HG03460 (cell line): ENCODE results near the gene BORCS5.
"Not testable (repeated sequence)": the region's sequence is repeated elsewhere in the genome, so short reads cannot be mapped to it uniquely, and the experiment has no call there.

Source experiments
- ATAC-seq: cut with Tn5 transposase; IDR thresholded peaks from one replicate; pipeline ENCODE4 v1.9.1; 2021; ENCODE audit not compliant: unreplicated experiment

The BORCS5 gene

DNA sequence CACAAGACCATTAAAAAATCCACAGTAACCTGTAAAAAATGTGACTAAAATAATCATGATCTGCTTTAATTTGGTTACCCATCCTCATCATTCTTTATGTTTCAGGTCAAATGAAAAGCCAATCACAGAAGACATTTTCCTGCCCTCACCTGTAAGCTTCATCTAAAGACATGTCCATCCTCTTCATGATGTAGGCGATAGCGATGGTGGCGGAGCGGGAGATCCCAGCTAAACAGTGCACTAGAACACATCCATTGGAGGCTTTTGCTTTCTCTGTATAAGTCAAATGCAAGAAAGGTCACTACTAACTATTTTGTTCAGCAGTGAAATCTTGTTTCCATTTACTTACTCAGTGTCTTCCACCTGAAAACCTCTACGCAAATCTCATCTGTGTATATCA is 123.2 kb downstream of the BORCS5 start:
- no peak for ATAC-seq

DNA sequence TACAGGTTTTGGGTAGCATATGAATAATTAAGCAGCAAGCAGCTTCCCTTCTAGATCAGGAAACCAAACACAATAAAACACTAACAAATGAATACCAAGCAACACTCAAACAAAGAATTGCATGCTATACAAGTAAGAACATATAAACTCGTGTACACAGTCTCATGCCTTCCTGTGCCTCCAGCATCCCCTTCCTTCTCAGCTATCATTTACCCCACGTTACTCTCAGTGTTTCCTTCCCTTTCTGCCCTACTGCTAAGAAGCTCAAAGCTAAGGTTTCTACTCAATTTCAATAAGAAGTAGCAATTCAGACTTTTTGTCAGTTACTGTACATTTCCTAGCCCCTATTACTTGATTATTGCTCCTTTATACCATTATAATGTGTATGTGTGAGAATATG is 124.8 kb downstream of the BORCS5 start:
- ATAC-seq, result no peak

DNA sequence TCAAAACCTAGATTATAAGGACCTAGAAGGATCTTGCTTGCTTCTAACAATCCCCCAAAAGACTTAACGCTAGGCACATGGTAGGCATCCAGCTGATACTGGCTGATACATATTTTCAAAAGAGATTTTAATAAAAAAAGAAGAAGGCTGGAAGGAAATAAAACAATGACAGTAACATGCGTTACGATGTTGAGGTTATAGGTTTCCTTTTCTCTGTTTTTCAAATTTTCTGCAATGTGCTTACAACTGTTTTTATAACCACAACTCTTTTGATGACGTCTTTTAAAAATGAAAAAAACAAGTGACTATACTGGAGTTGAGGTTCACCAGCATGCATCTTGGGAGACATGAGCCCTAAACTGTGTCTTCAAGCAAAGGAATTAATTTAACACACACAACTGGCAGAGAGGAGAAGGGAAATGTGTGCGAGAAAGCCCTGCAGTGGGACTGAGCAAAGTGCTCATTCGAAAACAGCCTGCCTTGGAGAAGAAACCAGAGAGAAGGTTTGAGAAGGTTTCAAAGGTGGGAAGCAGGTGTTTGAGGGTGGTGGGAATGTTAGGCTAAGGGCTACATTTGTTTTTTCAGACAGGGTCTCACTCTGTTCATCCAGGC is 125.4 kb downstream of the BORCS5 start:
- ATAC-seq, result no peak

DNA sequence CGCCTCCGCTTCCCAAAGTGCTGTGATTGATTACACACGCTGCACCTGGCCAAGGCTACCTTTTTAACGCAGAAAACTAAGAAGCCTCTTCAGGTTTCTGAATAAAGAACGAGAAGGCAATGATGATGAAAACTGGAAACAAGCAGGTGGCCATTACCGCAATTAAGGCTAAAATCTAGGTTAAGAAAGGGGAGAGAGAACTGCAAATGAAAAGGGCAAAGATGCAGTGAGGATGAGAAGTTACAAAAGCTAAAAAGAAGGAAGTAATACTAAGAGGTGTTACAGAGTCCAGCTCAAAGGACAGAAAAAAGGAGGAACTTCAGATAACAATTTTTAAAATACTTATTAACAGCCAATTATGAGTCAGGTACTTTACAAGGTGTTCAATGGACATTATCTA is 126.1 kb downstream of the BORCS5 start:
- ATAC-seq, result no peak

DNA sequence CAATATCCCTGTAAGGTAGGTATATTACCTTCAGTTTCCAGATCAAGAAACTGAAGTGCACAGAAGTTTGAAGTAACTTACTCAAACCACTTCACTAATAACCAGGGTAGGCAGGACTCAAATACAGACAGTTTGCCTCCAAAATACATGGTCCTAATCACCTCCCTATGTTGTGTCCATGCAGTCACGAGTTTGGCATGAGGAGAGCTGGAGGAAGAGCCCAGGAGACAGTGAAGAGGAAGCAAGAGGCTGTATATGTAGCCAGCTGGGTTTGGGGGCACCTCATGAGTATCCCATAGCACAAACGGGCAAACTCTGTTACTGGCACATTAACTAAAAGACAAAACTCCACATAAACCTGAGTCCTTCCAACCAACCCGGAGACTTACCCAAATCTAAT is 126.6 kb downstream of the BORCS5 start:
- no peak for ATAC-seq

DNA sequence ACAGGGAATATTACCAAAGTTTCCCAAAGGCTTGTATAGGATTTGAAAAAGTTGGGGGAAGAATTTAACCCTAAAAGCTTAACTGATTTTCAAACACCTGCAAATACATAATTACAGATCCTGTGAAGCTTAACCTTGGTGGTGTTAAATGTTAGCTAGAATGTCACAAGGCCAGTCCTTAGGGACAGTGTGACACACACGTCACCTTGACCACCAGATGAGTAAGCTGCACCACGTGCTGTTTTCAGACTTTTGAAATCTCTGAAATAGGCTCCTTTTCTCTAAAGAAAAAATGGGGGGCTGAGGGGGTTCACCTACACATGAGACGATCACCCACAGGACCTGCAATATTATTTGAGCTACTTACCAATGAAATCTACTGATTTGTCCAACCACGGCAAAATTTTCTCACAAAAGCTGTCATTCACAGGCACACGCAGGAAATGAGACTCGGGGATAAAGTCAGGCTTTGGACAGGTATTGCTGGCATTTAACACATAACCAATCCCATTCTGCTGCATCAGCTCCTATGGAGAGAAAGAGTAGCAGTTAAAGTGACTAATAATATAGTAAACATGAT is 129.9 kb downstream of the BORCS5 start:
- peak; percentile 88 for ATAC-seq

DNA sequence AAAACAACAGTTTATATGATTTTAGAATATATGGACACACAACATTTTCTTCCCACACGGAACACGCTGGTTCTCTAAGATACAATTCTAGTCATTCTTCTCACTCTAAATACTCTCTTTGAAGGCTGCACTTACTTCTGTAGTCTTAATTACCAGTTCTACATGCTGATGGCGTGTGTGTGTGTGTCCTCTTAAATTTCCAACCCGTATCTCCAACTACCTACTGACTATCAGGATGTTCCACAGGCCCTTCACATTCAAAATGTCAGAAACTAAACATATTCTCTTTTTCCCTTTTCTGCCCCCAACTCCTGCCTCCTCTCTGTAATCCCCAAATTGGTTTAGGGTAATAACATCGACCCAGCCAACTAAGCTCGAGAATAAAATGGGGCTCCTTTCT is 130.6 kb downstream of the BORCS5 start:
- ATAC-seq, result no peak

DNA sequence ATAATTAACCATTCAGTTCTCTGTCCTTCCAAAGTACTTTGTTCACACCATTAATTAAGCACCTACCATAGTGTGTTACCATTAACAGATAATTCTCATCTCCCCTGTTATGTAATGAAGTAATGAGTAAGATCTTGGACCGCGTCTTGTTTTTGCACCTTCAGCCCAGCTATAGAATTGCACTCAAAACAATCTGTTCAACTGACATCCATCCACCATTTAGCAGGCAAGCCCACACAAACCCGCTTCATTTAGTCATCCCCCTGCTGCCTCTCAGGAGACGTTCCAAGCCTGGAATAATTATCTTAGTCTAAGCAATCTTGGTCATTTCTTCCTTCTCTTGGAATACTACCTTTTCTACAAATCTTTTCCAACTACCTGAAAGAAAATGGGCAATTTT is 131.4 kb downstream of the BORCS5 start:
- no peak for ATAC-seq

DNA sequence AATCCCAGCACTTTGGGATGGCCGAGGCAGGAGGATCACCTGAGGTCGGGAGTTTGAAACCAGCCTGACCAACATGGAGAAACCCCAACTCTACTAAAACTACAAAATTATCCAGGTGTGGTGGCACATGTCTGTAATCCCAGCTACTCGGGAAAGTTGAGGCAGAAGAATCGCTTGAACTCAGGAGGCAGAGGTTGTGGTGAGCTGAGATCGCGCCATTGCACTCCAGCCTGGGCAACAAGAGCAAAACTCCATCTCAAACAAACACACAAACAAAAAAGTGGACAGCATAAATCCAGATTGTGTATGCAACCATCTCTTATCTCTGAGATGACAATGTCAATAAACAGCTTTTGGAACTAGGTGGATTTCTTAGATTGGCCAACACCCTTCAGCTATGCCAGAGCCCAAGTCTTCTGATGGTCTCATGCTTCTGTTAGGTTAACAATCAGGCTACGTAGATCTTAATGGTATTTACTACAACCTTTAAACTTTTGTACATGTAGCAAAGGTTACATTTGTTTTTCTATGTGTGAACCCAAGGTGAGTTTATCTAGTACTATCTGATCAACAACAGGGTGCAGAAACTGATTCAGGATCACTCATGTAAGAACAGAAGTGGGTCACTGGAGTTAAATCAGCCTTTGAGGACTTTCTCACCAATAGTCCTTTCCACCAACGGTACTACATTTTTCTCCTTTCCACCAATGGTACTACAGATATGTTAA is 132.1 kb downstream of the BORCS5 start:
- ATAC-seq, result no peak

DNA sequence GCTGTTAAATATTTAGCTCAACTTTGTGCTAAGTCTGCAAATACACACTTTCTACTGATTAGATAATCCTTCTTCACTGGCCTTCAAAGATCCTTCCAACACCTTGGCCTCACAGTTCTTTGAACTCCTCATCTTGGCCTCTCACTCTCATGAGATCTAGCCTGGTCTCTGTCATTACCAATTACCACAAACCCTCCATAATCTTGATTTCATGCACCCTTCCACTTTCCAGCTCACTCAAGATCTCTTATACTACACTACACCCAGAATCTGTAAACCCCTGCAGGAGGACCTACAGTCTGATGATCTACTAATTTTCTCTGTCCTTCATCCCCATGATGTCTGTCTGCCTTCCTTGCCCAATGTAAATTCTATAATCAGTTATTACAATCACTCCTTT is 134.7 kb downstream of the BORCS5 start:
- no peak for ATAC-seq

DNA sequence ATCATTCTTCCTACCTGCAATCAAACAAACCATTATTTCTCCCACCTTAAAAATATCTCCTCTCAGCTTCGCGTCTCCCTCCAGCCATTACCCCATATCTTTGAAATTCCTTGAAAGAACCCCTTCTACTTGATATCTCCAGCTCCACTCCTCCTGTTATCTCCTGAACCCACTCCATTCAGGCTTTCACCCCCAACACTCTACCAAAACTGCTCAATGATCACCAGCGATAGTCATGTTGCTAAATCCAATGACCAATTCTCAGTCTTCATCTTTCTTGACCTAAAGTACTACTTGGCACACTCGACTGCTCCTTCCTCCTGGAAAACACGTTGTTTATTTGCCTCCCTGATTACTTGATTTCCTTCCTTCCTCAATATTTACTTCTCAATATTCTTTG is 135.7 kb downstream of the BORCS5 start:
- no peak for ATAC-seq

DNA sequence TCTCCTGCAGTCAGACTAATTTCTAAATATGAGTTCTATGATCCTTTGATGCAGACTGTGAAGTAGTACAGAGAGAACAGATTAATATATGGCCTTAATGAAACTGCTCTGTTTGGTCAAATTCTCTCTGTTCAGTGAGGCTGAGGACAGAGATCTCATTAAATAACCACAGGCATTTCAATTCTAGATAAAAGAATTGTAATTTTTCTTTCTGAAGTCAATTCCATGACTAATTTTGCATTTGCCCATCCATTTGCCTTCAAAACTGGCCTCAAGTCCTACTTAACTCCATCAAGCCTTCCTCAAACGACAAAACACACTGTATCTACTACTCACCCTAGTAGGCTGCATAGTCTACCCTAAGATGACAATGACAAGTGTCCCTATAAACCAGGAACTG is 138.7 kb downstream of the BORCS5 start:
- ATAC-seq, result no peak

DNA sequence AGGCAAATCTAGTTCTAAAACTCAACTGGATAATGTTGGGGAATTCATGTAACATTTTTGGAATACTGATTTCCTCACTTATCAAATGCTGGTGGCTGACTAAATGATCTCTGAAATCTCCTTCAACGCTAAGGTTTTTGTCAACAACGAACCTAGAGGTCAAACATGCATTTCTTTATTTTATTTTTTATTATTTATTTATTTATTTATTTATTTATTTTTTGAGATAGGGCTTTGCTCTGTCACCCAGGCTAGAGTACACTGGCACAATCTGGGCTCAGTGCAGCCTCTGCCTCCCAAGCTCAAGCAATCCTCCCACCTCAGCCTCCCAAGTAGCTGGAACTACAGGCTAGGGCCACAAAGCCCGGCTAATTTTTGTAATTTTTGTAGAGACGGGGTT is 141.3 kb downstream of the BORCS5 start:
- no peak for ATAC-seq

DNA sequence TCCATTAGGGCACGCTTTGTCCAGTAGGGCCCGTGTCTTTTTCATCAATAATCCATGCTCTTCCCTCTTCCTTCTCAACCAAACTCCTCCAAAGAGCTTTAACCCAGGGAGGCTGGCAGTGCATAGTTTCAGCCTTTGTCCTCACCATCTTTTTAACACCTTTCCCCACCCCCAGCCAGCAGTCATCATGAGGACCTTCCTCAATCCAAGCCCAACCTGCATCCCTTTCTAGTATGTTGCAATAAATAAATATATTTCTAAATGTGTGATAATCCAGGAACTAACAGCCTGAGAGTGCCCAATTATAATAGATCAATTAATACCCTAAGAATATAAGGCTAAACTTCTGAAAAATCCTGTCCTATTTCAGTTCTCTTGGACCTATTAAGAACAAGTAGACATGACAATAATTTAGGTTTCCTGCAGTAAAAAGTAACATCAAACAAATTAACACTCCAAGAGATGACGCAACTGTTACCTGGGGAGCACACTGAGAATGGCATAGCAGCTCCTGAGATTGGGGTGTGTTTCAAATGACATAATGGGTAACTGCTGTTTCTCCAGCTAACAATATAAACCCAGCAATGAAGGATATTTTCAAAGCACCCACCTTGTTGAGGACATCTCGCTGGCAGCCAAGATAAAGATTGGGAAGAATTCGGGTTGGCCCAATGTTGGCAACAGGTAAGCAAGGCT is 143.2 kb downstream of the BORCS5 start:
- no peak for ATAC-seq

DNA sequence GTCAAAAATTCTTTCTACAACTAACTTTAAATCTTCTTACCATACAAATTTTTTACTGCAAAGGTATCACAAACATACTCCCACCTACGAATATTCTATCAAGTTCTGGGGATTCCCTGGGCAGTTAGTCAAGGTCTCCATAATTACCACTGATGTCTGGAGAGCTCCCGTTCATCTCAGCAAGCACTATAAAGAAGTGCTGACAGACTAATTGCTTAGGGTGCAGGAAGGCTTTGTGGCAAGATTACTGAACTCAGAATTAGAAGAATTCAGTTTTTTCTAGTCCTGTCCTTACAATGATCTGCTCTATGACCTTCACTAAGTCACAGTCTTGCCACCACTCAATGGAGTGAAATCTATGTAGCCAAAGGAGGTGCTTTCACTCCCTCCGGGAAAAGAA is 144.2 kb downstream of the BORCS5 start:
- ATAC-seq, result no peak

DNA sequence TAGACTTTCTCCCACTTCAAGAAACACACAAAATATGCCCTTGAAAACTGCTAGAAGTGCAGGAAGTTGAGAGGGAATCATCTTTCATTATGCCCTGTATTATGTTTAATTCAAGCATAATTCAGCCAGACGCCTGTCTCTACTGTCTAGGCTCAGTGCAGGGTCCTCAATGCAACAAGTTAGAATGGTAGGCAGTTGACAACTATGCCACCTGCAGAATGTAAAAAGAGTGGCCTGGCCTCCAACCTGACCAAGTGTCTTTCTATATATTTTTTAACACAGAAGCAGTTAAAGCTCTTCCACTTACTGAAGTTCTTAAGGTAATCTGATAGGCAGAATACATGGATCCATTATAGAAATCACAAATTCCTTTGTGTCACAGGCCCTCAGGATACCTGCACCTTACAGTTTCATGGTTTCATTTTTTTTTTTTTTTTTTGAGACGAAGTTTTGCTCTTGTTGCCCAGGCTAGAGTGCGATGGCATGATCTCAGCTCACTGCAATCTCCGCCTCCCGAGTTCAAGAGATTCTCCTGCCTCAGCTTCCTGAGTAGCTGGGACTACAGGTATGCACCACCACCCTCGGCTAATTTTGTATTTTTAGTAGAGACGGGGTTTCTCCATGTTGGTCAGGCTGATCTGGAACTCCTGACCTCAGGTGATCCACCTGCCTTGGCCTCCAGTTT is 145.4 kb downstream of the BORCS5 start:
- ATAC-seq, result not testable (repeated sequence)

DNA sequence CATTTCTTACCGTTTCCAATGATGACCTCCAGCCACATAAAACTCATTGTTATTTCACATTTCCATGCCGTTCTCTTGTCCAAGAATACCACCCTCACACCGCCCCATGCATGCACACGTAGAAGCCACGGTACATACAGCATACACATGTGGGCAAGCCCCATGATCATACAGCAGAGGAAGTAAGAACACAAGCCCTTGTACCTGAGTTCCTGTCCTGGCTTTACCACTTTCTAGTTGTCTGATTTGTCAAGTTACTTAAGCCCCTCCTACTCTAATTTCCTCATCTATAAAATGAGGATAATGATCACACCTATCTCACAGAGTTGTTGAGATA is 145.9 kb downstream of the BORCS5 start:
- ATAC-seq, result no peak

DNA sequence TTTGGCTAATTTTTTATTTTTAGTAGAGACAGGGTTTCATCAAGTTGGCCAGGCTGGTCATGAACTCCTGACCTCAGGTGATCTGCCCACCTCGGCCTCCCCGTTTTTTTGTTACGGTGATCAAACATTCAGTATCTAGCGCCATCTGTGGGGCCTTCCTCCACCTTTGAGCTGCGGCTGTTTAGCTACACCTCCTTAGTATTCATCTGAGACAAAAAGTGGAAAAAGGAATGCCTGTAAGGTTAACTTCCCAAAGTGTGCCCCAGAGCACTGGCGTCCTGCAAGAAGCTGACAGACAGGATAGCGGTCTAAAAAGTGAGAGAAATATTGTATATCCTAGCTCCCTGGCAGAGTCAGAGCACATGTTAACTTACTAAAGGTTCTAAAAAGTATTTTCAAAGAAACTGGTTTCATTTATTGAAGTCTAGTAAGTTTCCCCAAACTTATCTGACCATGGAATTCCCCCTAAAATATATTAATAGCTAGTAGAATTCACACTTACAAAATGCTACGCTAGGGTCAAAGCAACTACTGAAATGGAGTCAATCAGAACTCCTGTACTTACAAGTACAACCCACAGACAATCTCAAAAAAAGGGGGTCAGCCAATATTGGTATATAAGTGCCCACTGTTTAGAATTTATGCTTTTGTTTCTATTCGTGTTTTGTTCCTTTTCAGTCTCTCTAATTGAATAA is 146.7 kb downstream of the BORCS5 start:
- no peak for ATAC-seq

DNA sequence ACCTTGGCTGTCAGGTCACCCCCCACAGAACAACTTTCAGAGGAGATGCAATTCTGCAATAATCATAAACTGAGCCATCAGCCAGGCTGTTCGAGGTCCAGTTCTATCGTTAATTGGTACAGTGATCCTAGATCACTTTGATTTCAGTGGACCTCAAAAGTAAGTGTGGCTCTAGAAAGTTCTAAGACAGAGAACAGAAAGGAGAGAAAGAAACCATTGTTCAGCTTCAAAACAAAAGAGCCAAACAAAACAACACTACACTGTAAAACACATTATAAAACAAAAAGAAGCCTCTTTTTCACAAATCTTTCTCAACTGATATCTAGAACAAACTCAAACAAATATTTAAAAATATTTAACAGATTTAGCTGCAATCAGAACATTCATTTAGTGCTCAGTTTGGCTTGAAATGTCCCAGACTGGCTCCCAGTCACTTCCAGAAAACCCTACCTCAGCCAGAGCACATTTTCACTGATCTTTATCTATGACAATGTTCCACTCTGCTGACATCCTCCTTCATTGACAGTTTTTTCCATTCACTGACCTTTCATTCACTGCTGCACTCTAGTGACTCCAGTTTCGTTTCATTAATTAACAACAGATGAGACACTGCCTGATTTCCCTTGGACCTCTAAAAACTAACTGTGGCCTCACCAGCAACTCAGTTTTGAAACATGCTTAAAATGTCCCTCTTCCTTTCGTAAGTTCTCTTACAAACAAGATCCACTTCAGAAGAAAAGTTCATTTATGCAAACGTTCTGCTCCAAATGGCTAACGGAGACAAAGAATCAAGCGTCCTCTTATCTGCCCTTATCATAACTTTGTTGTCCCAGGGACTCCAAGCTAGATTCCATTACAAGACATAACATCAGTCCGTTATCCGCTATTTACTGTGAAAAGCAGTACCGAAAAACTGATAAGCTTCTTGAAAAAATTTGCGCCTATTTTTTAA is 148.9 kb downstream of the BORCS5 start:
- ATAC-seq, result peak; percentile 84

DNA sequence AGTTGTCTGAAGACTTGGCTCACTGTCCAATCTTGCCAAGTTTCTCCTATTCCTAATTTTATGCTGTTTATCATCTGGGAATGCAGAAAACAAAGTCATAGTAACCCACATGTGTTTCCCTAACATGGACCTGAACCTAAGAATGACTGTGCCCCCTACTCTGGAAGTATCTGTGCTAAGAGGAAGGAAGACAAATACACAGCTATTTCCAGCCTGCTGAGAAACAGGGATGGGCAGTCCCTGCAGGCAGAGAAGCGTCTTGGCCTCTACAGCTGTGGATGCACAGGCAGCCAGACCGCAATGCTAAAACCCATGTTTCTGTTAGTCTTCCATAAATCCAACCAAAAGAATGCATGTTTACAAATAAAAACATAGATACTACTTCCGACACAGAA is 149.6 kb downstream of the BORCS5 start:
- ATAC-seq, result no peak
